HCT116 (cell line): ENCODE measurements around the gene SLC12A1. TPM values are rescaled to one million over a fixed set of nuclear protein-coding genes. Genes with fewer than 3 reads are reported as not detected.

Experiments used
- ATAC-seq: fragments of 200-7000 bp; cut with Tn5 transposase; 2 replicates; pipeline ENCODE4 v1.9.1; 2020; ENCODE audit warnings: mild to moderate bottlenecking, moderate library complexity
- BruUV-seq: library from RNA; stranded (reverse); fragments of 400-500 nt; replicated peaks from 2 replicates; lab custom pipeline; 2021; lab: Mats Ljungman, UMichigan
- CTCF ChIA-PET: fragments of 300-600 bp; sonication (Branson Sonifier 250); formaldehyde crosslinking; loops from one replicate; lab custom pipeline; 2021; ENCODE audit warnings: antibody characterized with exemption; lab: Charles Lee
- POLR2A ChIA-PET: fragments of 300-600, 350-600 bp; sonication (Branson Sonifier 250); formaldehyde crosslinking; loops from one replicate; lab custom pipeline; 2021; ENCODE audit warnings: antibody characterized with exemption; lab: Charles Lee
- RAD21 ChIA-PET, 2 experiments: fragments of 300-600 bp; sonication (Branson Sonifier 250); formaldehyde crosslinking; loops; one replicate each; lab custom pipeline; 2023; ENCODE audit warnings: low total read pairs in 2 of 2; ENCODE audit not compliant: uncharacterized antibody in 2 of 2, unreplicated experiment in 2 of 2, low non-redundant PET in 1 of 2; lab: Charles Lee
- DNase-seq: peaks from one replicate; pipeline ENCODE4 v3.0.0-alpha.2; 2010; ENCODE audit warnings: low read depth, low spot score
- H2AFZ ChIP-seq: fragments of 200-600 bp; shearing (Covaris generic), sonication (generic); 2 replicates; pipeline ENCODE4 v1.6.1; 2017; ENCODE audit warnings: low read depth, mixed run types, mixed read lengths, antibody characterized with exemption, low read length; ENCODE audit not compliant: poor library complexity, severe bottlenecking
- H3K27ac ChIP-seq: 2 replicates; pipeline ENCODE4 v1.5.1; 2012; ENCODE audit warnings: low read depth, low read length
- H3K27me3 ChIP-seq: fragments of 200-600 bp; sonication (generic); 2 replicates; pipeline ENCODE4 v1.6.1; 2016; ENCODE audit warnings: mixed run types, low read length, mixed read lengths; ENCODE audit not compliant: insufficient read depth
- H3K36me3 ChIP-seq, 2 experiments: fragments of 200-500 bp in 1 of 2; fragments of 200-600 bp in 1 of 2; sonication (Bioruptor generic) in 1 of 2; sonication (generic) in 1 of 2; 2 replicates each; pipeline versions ENCODE4 v1.5.1 to v1.6.1; 2014 to 2016; ENCODE audit warnings: low read length in 2 of 2, inconsistent platforms in 1 of 2, mixed read lengths in 1 of 2, mixed run types in 1 of 2; ENCODE audit not compliant: insufficient read depth in 2 of 2, control insufficient read depth in 1 of 2
- H3K4me1 ChIP-seq, 2 experiments: fragments of 200-600 bp in 1 of 2; sonication (generic) in 1 of 2; 2 replicates each; pipeline versions ENCODE4 v1.5.1 to v1.6.1; 2012 to 2017; ENCODE audit warnings: low read length in 2 of 2, inconsistent platforms in 1 of 2, mild to moderate bottlenecking in 1 of 2, mixed read lengths in 1 of 2, mixed run types in 1 of 2, moderate library complexity in 1 of 2; ENCODE audit not compliant: insufficient read depth in 2 of 2, control insufficient read depth in 1 of 2
- H3K4me2 ChIP-seq: fragments of 200-600 bp; sonication (generic); 2 replicates; pipeline ENCODE4 v1.6.1; 2017; ENCODE audit warnings: mixed run types, low read length, mixed read lengths
- H3K4me3 ChIP-seq, 2 experiments: fragments of 200-600 bp in 1 of 2; sonication (generic) in 1 of 2; replicated peaks in 1 of 2; 2 replicates each; pipeline ENCODE4 v1.5.1; 2011 to 2016; ENCODE audit warnings: low read length in 2 of 2, control low read depth in 1 of 2, low read depth in 1 of 2, mild to moderate bottlenecking in 1 of 2, mixed read lengths in 1 of 2, mixed run types in 1 of 2
- H3K79me2 ChIP-seq: fragments of 200-600 bp; sonication (generic); 2 replicates; pipeline ENCODE4 v1.6.1; 2017; ENCODE audit warnings: mild to moderate bottlenecking, mixed run types, low read length, moderate library complexity, mixed read lengths; ENCODE audit not compliant: insufficient read depth
- H3K9ac ChIP-seq: fragments of 200-600 bp; sonication (generic); 2 replicates; pipeline ENCODE4 v1.6.1; 2016; ENCODE audit warnings: low read length, mixed read lengths
- H3K9me2 ChIP-seq: fragments of 200-600 bp; sonication (generic), shearing (Covaris generic); 2 replicates; pipeline ENCODE4 v1.6.1; 2017; ENCODE audit warnings: mixed run types, mild to moderate bottlenecking, moderate library complexity; ENCODE audit not compliant: insufficient read depth
- H3K9me3 ChIP-seq, 2 experiments: fragments of 200-500 bp in 1 of 2; fragments of 200-600 bp in 1 of 2; sonication (Bioruptor generic) in 1 of 2; sonication (generic) in 1 of 2; 2 replicates each; pipeline ENCODE4 v1.6.1; 2014 to 2017; ENCODE audit warnings: low read length in 2 of 2, mixed read lengths in 2 of 2, inconsistent platforms in 1 of 2, low read depth in 1 of 2, mild to moderate bottlenecking in 1 of 2, mixed run types in 1 of 2, moderate library complexity in 1 of 2; ENCODE audit not compliant: control insufficient read depth in 1 of 2, insufficient read depth in 1 of 2
- H4K20me1 ChIP-seq: fragments of 200-600 bp; sonication (generic), shearing (Covaris generic); 2 replicates; pipeline ENCODE4 v1.6.1; 2017; ENCODE audit warnings: mixed run types, mild to moderate bottlenecking, moderate library complexity; ENCODE audit not compliant: insufficient read depth
- ATF3 ChIP-seq: IDR thresholded peaks from 2 replicates; pipeline ENCODE4 v1.6.1; 2012
- CBX3 ChIP-seq: IDR thresholded peaks from 2 replicates; pipeline ENCODE4 v1.6.1; 2012; ENCODE audit warnings: low read depth
- CEBPB ChIP-seq: IDR thresholded peaks from 2 replicates; pipeline ENCODE4 v1.6.1; 2012; ENCODE audit warnings: low read depth
- CTCF ChIP-seq, 3 experiments: fragments of 200-600 bp in 1 of 3; sonication (generic) in 1 of 3; IDR thresholded peaks in 2 of 3; conservative IDR thresholded peaks in 1 of 3; 2 replicates each; pipeline ENCODE4 v1.5.1; 2012 to 2017; ENCODE audit warnings: low read depth in 2 of 3, low read length in 2 of 3, antibody characterized with exemption in 1 of 3, borderline replicate concordance in 1 of 3, control low read depth in 1 of 3, mild to moderate bottlenecking in 1 of 3, mixed read lengths in 1 of 3, mixed run types in 1 of 3, moderate library complexity in 1 of 3; ENCODE audit not compliant: insufficient read depth in 1 of 3
- EGR1 ChIP-seq: IDR thresholded peaks from 2 replicates; pipeline ENCODE4 v1.6.1; 2012; ENCODE audit warnings: low read depth
- ELF1 ChIP-seq: IDR thresholded peaks from 2 replicates; pipeline ENCODE4 v1.6.1; 2012; ENCODE audit warnings: low read depth, borderline replicate concordance
- EZH2 ChIP-seq: fragments of 200-600 bp; sonication (generic); IDR thresholded peaks from 2 replicates; pipeline ENCODE4 v1.6.1; 2017; ENCODE audit warnings: antibody characterized with exemption, mixed run types
- EZH2phosphoT487 ChIP-seq: fragments of 200-600 bp; IDR thresholded peaks from 2 replicates; pipeline ENCODE4 v1.6.1; 2018; ENCODE audit warnings: antibody characterized with exemption, borderline replicate concordance
- FOSL1 ChIP-seq: IDR thresholded peaks from 2 replicates; pipeline ENCODE4 v1.6.1; 2012; ENCODE audit warnings: low read depth
- JUND ChIP-seq: IDR thresholded peaks from 2 replicates; pipeline ENCODE4 v1.6.1; 2012
- POLR2A ChIP-seq: IDR thresholded peaks from 2 replicates; pipeline ENCODE4 v1.7.0; 2011; ENCODE audit warnings: borderline replicate concordance; ENCODE audit not compliant: insufficient read depth, insufficient read length; ENCODE audit errors: extremely low read depth
- POLR2AphosphoS5 ChIP-seq: IDR thresholded peaks from 2 replicates; pipeline ENCODE4 v1.6.1; 2011; ENCODE audit warnings: mild to moderate bottlenecking, low read depth, low read length, moderate library complexity
- RAD21 ChIP-seq: IDR thresholded peaks from 2 replicates; pipeline ENCODE4 v1.6.1; 2012; ENCODE audit warnings: low read depth, mild to moderate bottlenecking
- REST ChIP-seq: IDR thresholded peaks from 2 replicates; pipeline ENCODE4 v1.6.1; 2012; ENCODE audit warnings: low read depth
- SRF ChIP-seq: IDR thresholded peaks from 2 replicates; pipeline ENCODE4 v1.6.1; 2012; ENCODE audit warnings: low read depth
- TCF7L2 ChIP-seq: IDR thresholded peaks from 2 replicates; pipeline ENCODE4 v1.7.0; 2011; ENCODE audit warnings: borderline replicate concordance, inconsistent platforms; ENCODE audit not compliant: insufficient read depth, insufficient read length; ENCODE audit errors: extremely low read depth
- YY1 ChIP-seq: IDR thresholded peaks from 2 replicates; pipeline ENCODE4 v1.6.1; 2011; ENCODE audit warnings: low read length, low read depth, moderate library complexity, mild to moderate bottlenecking; ENCODE audit not compliant: insufficient replicate concordance; ENCODE audit errors: extremely low read depth
- ZFX ChIP-seq: fragments of 450-650 bp; IDR thresholded peaks from 2 replicates; pipeline ENCODE4 v1.6.1; 2017
- ZNF274 ChIP-seq: fragments of 200-500 bp; sonication (Bioruptor generic); IDR thresholded peaks from 2 replicates; pipeline ENCODE4 v1.6.1; 2014; ENCODE audit warnings: mild to moderate bottlenecking, low read depth, low read length, inconsistent platforms
- intact Hi-C: fragments of 100-400 bp; cut with micrococcal nuclease; formaldehyde crosslinking; loops from 2 replicates; pipeline ENCODE4 v1.10.0; 2022
- total RNA-seq: library from RNA; stranded (reverse); gene quantifications from one replicate; pipeline ENCODE4 v1.2.1, GENCODE V29; 2021; ENCODE audit not compliant: unreplicated experiment

Gene SLC12A1
- total RNA-seq, 1 experiment from 2014 or later: not detected

DNA sequence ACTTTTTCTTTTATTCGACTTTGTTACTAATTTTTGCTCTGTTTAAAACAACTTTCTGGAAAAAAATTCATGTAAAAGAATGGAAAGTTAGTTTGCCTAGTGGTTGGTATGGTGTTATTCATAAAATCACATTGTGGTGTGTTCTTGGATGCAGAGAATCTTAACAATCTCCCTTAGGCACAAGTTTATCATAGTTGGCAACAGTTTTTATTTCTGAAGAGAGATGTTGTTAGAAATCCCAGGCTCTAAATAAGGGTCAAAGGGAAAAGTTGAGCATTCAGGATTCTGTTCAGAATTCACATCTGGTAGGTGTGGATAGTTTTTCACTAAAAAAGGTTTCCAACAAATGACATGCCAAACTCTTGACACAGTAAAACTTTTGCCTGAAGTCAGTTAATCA lies 131.5 kb downstream of the SLC12A1 start (continued):
- TF ChIP-seq CBX3 (no peak), POLR2AphosphoS5 (no peak), POLR2A (no peak), JUND (no peak), TCF7L2 (no peak), CTCF (IDR thresholded peaks at IDR 0.05 in 2 of 3, conservative IDR thresholded peaks at IDR 0.05 in 1 of 3; ENCODE audit: borderline replicate concordance in 1 of 3, insufficient read depth in 1 of 3, low read depth in 2 of 3, low read length in 2 of 3) (no peak), RAD21 (no peak), EGR1 (no peak), EZH2phosphoT487 (no peak), YY1 (no peak)

GRCh38 chr15:48340111-48340510 lies 134.0 kb downstream of the SLC12A1 start:
- Histone ChIP-seq H3K4me2 (no peak overlapping the region), H3K9me3 (no peaks in the 10 kb centered on the region), H3K27me3 (no peaks in the 10 kb centered on the region), H3K36me3 (peaks cover 35 to 48% of the 10 kb centered on the region in 2 experiments; a peak in 3 of 4 replicates), H4K20me1 (no peaks in the 10 kb centered on the region), H3K9me2 (no peaks in the 10 kb centered on the region), H3K4me3 (no peak overlapping the region), H3K4me1 (no peaks in the 10 kb centered on the region), H3K27ac (no peak overlapping the region), H3K9ac (no peak overlapping the region), H3K79me2 (peaks cover 21% of the 10 kb centered on the region), H2AFZ (no peak overlapping the region)
- ChIA-PET RAD21 (no interaction called here), CTCF (no interaction called here), POLR2A (no interaction called here)
- intact Hi-C loops: no loop called here
- BruUV-seq: no TSS peak
- DNase-seq: no peak
- ATAC-seq: no peak
- no peak for TF ChIP-seq ELF1
- no peak for TF ChIP-seq RAD21
- no peak for TF ChIP-seq POLR2A
- TF ChIP-seq EZH2phosphoT487: no peak
- no peak for TF ChIP-seq ATF3
- TF ChIP-seq ZFX: no peak
- no peak for TF ChIP-seq REST
- TF ChIP-seq SRF: no peak
- TF ChIP-seq JUND: no peak
- TF ChIP-seq FOSL1: no peak
- no peak for TF ChIP-seq YY1
- no peak for TF ChIP-seq EGR1
- no peak for TF ChIP-seq CEBPB
- TF ChIP-seq EZH2: no peak
- no peak for TF ChIP-seq ZNF274
